ENCODE results near the gene LSM11. TPM values are rescaled to one million over a fixed set of nuclear protein-coding genes. Genes with fewer than 3 reads are reported as not detected.
A peak's percentile ranks its signal among the peaks of the same experiment; 100 is the strongest.

LSM11 gene
- total and polyA plus RNA-seq, 2 donors (not counting 1 experiment from before 2014, with no cell fraction given), result 1.00 to 4.2 TPM

DNA sequence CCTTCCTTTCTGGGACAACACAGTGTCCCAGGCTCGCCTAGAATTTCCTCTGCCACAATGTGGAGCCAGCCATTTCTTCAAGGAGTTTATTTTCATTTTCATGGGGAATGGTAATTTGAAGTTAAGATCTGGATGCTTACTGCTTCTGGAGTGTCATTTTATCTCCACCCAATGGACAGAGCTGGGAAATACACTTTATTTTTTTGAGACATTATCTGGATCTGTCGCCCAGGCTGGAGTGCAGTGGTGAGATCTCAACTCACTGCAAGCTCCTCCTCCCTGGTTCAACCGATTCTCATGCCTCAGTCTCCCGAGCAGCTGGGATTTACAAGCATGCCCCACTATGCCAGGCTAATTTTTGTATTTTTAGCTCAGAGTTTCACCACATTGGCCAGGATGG lies 25.0 kb upstream of the LSM11 start:
- Mint-ChIP-seq H3K27ac (peak overlapping the region; percentile 42), H3K27me3 (no peaks in the 10 kb centered on the region), H3K4me3 (peak overlapping the region; percentile 18), H3K9me3 (ENCODE audit: insufficient read depth) (no peaks in the 10 kb centered on the region), H3K4me1 (peaks cover 15% of the 10 kb centered on the region)
- WGBS (ENCODE audit: insufficient coverage), result 13% methylated on average over 3 of the region's 4 CpGs
- DNase-seq (peak; percentile 74), ATAC-seq (ENCODE audit: low read depth) (peak; percentile 95)
- Histone ChIP-seq H3K9ac (ENCODE audit: low read length) (no peak overlapping the region), H3K36me3 (replicated peaks in 1 of 2; ENCODE audit: control extremely low read depth in 1 of 2, control insufficient read depth in 1 of 2, extremely low read depth in 1 of 2, insufficient read depth in 2 of 2, low read length in 1 of 2) (no peaks in the 10 kb centered on the region), H3K79me2 (ENCODE audit: control insufficient read depth, insufficient read depth, low read length) (peaks cover 24% of the 10 kb centered on the region), H3K9me3 (ENCODE audit: control extremely low read depth in 1 of 3, control insufficient read depth in 2 of 3, insufficient read depth in 1 of 3, low read length in 2 of 3) (no peaks in the 10 kb centered on the region), H3K4me2 (replicated peaks; ENCODE audit: low read depth, low read length, poor library complexity, severe bottlenecking) (peak overlapping the region; percentile 45), H3K4me1 (ENCODE audit: control insufficient read depth in 2 of 2, insufficient read depth in 2 of 2, low read length in 2 of 2) (peaks cover 19 to 20% of the 10 kb centered on the region in 2 donors), H3K27ac (ENCODE audit: low read length in 2 of 2) (peak overlapping the region in 1 of 2 donors; percentile 30), H2AFZ (ENCODE audit: insufficient read depth, low read depth, low read length, poor library complexity, severe bottlenecking) (peak overlapping the region; percentile 60), H4K20me1 (ENCODE audit: control insufficient read depth, insufficient read depth, low read length, poor library complexity, severe bottlenecking) (no peaks in the 10 kb centered on the region), H3K4me3 (ENCODE audit: control extremely low read depth in 1 of 5, extremely low read depth in 1 of 5, insufficient read depth in 1 of 5, low read depth in 2 of 5, low read length in 4 of 5) (no peak overlapping the region), H3K27me3 (replicated peaks in 1 of 4; ENCODE audit: control extremely low read depth in 1 of 4, control insufficient read depth in 3 of 4, insufficient read depth in 4 of 4, low read length in 3 of 4) (no peaks in the 10 kb centered on the region)
- TF ChIP-seq, protein P1, sequence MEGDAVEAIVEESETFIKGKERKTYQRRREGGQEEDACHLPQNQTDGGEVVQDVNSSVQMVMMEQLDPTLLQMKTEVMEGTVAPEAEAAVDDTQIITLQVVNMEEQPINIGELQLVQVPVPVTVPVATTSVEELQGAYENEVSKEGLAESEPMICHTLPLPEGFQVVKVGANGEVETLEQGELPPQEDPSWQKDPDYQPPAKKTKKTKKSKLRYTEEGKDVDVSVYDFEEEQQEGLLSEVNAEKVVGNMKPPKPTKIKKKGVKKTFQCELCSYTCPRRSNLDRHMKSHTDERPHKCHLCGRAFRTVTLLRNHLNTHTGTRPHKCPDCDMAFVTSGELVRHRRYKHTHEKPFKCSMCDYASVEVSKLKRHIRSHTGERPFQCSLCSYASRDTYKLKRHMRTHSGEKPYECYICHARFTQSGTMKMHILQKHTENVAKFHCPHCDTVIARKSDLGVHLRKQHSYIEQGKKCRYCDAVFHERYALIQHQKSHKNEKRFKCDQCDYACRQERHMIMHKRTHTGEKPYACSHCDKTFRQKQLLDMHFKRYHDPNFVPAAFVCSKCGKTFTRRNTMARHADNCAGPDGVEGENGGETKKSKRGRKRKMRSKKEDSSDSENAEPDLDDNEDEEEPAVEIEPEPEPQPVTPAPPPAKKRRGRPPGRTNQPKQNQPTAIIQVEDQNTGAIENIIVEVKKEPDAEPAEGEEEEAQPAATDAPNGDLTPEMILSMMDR (IDR thresholded peaks at IDR 0.05), result peak; percentile 80
- no peak for TF ChIP-seq EZH2 (IDR thresholded peaks at IDR 0.05; ENCODE audit: borderline replicate concordance, insufficient read depth, low read depth, low read length, poor library complexity, severe bottlenecking)
- CTCF ChIA-PET, result interaction anchor here (0.7 to 5.7 kb wide), 58 partner anchors 10 to 570 kb away, joined by 3 to 119 read pairs (median 4); partner anchors contain the start of genes LSM11 and THG1L
- POLR2A ChIA-PET, result interaction anchor here (0.7 kb wide), 1 partner anchor 29 kb away, joined by 3 read pairs; no protein-coding TSS in a partner anchor
- intact Hi-C loops (cut with micrococcal nuclease), result loop anchor here (1.0 to 5.0 kb wide), 8 partner anchors 11 to 390 kb away; partner anchors contain the start of gene LSM11

- Mint-ChIP-seq H3K27ac (no peak overlapping the region), H3K9me3 (ENCODE audit: insufficient read depth) (no peaks in the 10 kb centered on the region), H3K27me3 (no peaks in the 10 kb centered on the region), H3K4me3 (no peak overlapping the region), H3K4me1 (peaks cover 18% of the 10 kb centered on the region)
- Histone ChIP-seq H3K9ac (ENCODE audit: low read length) (no peak overlapping the region), H2AFZ (ENCODE audit: insufficient read depth, low read depth, low read length, poor library complexity, severe bottlenecking) (no peak overlapping the region), H3K27ac (ENCODE audit: low read length in 2 of 2) (no peak overlapping the region), H3K9me3 (ENCODE audit: control extremely low read depth in 1 of 3, control insufficient read depth in 2 of 3, insufficient read depth in 1 of 3, low read length in 2 of 3) (no peaks in the 10 kb centered on the region), H4K20me1 (ENCODE audit: control insufficient read depth, insufficient read depth, low read length, poor library complexity, severe bottlenecking) (no peaks in the 10 kb centered on the region), H3K4me3 (ENCODE audit: control extremely low read depth in 1 of 5, extremely low read depth in 1 of 5, insufficient read depth in 1 of 5, low read depth in 2 of 5, low read length in 4 of 5) (no peak overlapping the region), H3K27me3 (replicated peaks in 1 of 4; ENCODE audit: control extremely low read depth in 1 of 4, control insufficient read depth in 3 of 4, insufficient read depth in 4 of 4, low read length in 3 of 4) (no peaks in the 10 kb centered on the region), H3K4me1 (ENCODE audit: control insufficient read depth in 2 of 2, insufficient read depth in 2 of 2, low read length in 2 of 2) (peaks cover 19 to 20% of the 10 kb centered on the region in 2 donors), H3K36me3 (replicated peaks in 1 of 2; ENCODE audit: control extremely low read depth in 1 of 2, control insufficient read depth in 1 of 2, extremely low read depth in 1 of 2, insufficient read depth in 2 of 2, low read length in 1 of 2) (no peaks in the 10 kb centered on the region), H3K79me2 (ENCODE audit: control insufficient read depth, insufficient read depth, low read length) (peaks cover 27% of the 10 kb centered on the region), H3K4me2 (replicated peaks; ENCODE audit: low read depth, low read length, poor library complexity, severe bottlenecking) (no peak overlapping the region)
- POLR2A ChIA-PET, result interaction anchor here (0.7 kb wide), 1 partner anchor 124 kb away, joined by 4 read pairs; no protein-coding TSS in a partner anchor
- CTCF ChIA-PET, result interaction anchor here (0.7 to 5.7 kb wide), 42 partner anchors 9 to 394 kb away, joined by 3 to 119 read pairs (median 5); partner anchors contain the start of genes LSM11 and THG1L
- no peak for DNase-seq
- no peak for TF ChIP-seq EZH2 (IDR thresholded peaks at IDR 0.05; ENCODE audit: borderline replicate concordance, insufficient read depth, low read depth, low read length, poor library complexity, severe bottlenecking)
- TF ChIP-seq, protein P1 (IDR thresholded peaks at IDR 0.05), result no peak
- 100% methylated on average over 1 of the region's 2 CpGs for WGBS (ENCODE audit: insufficient coverage)
- ATAC-seq (ENCODE audit: low read depth), result no peak
- intact Hi-C loops (cut with micrococcal nuclease), result loop anchor here (5.0 kb wide), 2 partner anchors 242 to 377 kb away; no protein-coding TSS in a partner anchor
These were observed 24.3 kb upstream of the LSM11 start for GRCh38 chr5:157719245-157719644.

Data from B cell (primary cell).